SU-DHL-6 (cell line): Measurements from ENCODE around the gene APOBEC4.

ENCODE experiments used
- CTCF ChIP-seq: fragments of 200-600 bp; sonication (generic); IDR thresholded peaks from one replicate; pipeline ENCODE4 v1.5.1; 2017; ENCODE audit warnings: antibody characterized with exemption, mild to moderate bottlenecking, low read length, moderate library complexity; ENCODE audit not compliant: insufficient read depth, poor library complexity, severe bottlenecking
- EZH2phosphoT487 ChIP-seq: fragments of 200-600 bp; sonication (generic), shearing (Covaris generic); conservative IDR thresholded peaks from 2 replicates; pipeline ENCODE4 v1.6.1; 2018; ENCODE audit warnings: mild to moderate bottlenecking, antibody characterized with exemption, low read length, moderate library complexity, mixed read lengths

- TF ChIP-seq CTCF = no peak
- TF ChIP-seq EZH2phosphoT487 = no peak
Observed at GRCh38 chr1:183675381-183675780, 22.3 kb upstream of the APOBEC4 start.
